ENCODE results near the gene PKN2. TPM values are rescaled to one million over a fixed set of nuclear protein-coding genes. Genes with fewer than 3 reads are reported as not detected.

PKN2 gene
- total RNA-seq (2022; extraction: Qiagen RNA extraction; ENCODE audit: low read depth): 10.8 to 17.5 TPM (median 16.0 TPM) in 5 replicates

GRCh38 chr1:88683541-88684481, at the start of gene PKN2:
Gene PKN2 (plus strand): TSS chr1:88684273. CDS start chr1:88684581, 308 bp downstream.

Other genes with a start within 250 kb of the PKN2 start
- 27.4 to 32.3 TPM (median 28.0 TPM) in 5 replicates for gene GTF2B, start 207.3 kb downstream of the PKN2 start, total RNA-seq (2022; extraction: Qiagen RNA extraction; ENCODE audit: low read depth)

Data from A549 treated with CpdA at 1 μM for 4 hours (cell line).